NCI-H2029 treated with DMSO at 0.1 percent for 48 hours (cell line): Measurements from ENCODE around the gene MINDY4.
A peak's percentile ranks its signal among the peaks of the same experiment; 100 is the strongest.

Source experiments
- DNase-seq: peaks from one replicate; lab custom pipeline; 2025; lab: John Stamatoyannopoulos, UW

Gene MINDY4

GRCh38 chr7:30775992-30776391, 4.8 kb downstream of the MINDY4 start:
- DNase-seq, result no peak

GRCh38 chr7:30776971-30777370, 5.8 kb downstream of the MINDY4 start:
- DNase-seq, result no peak

- no peak for DNase-seq
These were observed 7.2 kb downstream of the MINDY4 start for GRCh38 chr7:30778255-30779025.

- DNase-seq, result no peak
These were observed 8.4 kb downstream of the MINDY4 start for GRCh38 chr7:30779574-30779973.

- no peak for DNase-seq
These were observed 9.7 kb downstream of the MINDY4 start for GRCh38 chr7:30780941-30781340.

GRCh38 chr7:30782690-30783089, 11.5 kb downstream of the MINDY4 start:
- DNase-seq, result no peak

- no peak for DNase-seq
These were observed 14.6 kb downstream of the MINDY4 start for GRCh38 chr7:30785786-30786185.

GRCh38 chr7:30787486-30787885, 16.3 kb downstream of the MINDY4 start:
- DNase-seq, result no peak

GRCh38 chr7:30788640-30789333, 17.6 kb downstream of the MINDY4 start:
- DNase-seq, result no peak

GRCh38 chr7:30789334-30789711, 18.1 kb downstream of the MINDY4 start:
- DNase-seq, result no peak

GRCh38 chr7:30790356-30790755, 19.1 kb downstream of the MINDY4 start:
- DNase-seq, result no peak

- no peak for DNase-seq
These were observed 19.9 kb downstream of the MINDY4 start for GRCh38 chr7:30791114-30791513.

- no peak for DNase-seq
These were observed 24.1 kb downstream of the MINDY4 start for GRCh38 chr7:30795161-30795948.

GRCh38 chr7:30796105-30796869, 25.1 kb downstream of the MINDY4 start:
- no peak for DNase-seq

- DNase-seq, result no peak
These were observed 26.2 kb downstream of the MINDY4 start for GRCh38 chr7:30797176-30798040.

- DNase-seq, result no peak
These were observed 28.2 kb downstream of the MINDY4 start for GRCh38 chr7:30799206-30799975.

- DNase-seq, result no peak
These were observed 28.9 kb downstream of the MINDY4 start for GRCh38 chr7:30799976-30800661.

- peak; percentile 50 for DNase-seq
These were observed 29.6 kb downstream of the MINDY4 start for GRCh38 chr7:30800785-30801252.

- no peak for DNase-seq
These were observed 31.6 kb downstream of the MINDY4 start for GRCh38 chr7:30802812-30803211.
